HG03280 (cell line): ENCODE measurements around the gene GRID2.

Source experiments
- ATAC-seq: cut with Tn5 transposase; IDR thresholded peaks from one replicate; pipeline ENCODE4 v1.9.1; 2021; ENCODE audit warnings: mild to moderate bottlenecking, moderate library complexity; ENCODE audit not compliant: unreplicated experiment

Gene GRID2

GRCh38 chr4:93053140-93053539, 749.4 kb downstream of the GRID2 start:
- ATAC-seq = no peak

GRCh38 chr4:93061826-93062225, 758.1 kb downstream of the GRID2 start:
- no peak for ATAC-seq

DNA sequence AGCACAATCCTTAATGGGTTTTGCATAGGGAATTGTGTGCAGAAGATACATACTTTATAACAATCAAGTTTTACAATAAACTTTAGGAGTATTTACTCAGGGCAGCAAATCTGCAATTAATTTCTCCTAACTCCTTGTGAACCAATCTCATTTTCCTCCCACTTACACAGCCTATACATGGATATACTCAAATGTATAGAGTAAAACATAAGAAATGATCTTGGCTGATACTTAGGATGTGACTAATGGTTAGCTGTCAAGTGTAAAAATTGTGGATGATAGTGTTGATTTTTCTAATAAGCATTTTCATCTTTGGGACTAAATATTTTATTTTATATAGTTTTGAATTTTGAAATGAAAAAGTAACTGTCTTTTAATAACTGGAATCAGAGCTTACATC, 759.6 kb downstream of the GRID2 start:
- no peak for ATAC-seq

GRCh38 chr4:93065790-93066189, 762.0 kb downstream of the GRID2 start:
- no peak for ATAC-seq

DNA sequence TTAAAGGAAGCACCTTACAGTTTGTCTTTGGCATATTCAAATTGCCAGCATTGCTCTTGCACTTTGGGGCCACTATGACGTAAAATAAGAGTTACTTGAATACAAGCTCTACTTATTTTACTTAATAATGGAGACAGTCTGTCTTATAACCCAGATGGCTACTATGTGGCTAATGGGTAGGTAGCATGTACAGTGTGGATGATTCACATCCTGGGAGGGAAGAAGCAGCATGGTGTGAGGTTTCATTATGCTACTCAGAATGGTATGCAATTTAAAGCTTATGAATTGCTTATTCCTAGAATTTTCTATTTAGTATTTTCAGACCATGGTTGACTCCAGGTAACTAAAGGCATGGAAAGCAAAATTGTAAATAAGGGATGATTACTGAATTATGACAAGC, 763.0 kb downstream of the GRID2 start:
- ATAC-seq = no peak

- ATAC-seq = no peak
These were observed 768.5 kb downstream of the GRID2 start for GRCh38 chr4:93072292-93072691.

DNA sequence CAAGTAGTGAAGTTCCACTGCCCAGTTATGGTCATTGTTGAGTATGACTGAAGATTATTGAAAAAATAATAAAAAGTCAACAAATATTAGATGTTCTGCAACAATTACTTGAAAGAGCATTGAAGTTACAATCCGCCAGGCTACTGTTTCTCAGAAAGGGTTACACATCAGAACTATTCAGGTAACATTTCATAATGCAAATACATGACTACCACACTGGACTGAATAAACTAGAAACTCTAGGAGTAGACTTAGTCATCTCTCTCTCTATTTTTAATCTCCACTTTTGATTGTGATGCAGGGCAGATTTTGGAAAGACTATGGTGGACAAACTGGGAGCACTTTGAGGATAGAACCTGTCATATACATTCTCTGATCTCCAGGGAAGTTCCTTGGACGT, 776.5 kb downstream of the GRID2 start:
- no peak for ATAC-seq

DNA sequence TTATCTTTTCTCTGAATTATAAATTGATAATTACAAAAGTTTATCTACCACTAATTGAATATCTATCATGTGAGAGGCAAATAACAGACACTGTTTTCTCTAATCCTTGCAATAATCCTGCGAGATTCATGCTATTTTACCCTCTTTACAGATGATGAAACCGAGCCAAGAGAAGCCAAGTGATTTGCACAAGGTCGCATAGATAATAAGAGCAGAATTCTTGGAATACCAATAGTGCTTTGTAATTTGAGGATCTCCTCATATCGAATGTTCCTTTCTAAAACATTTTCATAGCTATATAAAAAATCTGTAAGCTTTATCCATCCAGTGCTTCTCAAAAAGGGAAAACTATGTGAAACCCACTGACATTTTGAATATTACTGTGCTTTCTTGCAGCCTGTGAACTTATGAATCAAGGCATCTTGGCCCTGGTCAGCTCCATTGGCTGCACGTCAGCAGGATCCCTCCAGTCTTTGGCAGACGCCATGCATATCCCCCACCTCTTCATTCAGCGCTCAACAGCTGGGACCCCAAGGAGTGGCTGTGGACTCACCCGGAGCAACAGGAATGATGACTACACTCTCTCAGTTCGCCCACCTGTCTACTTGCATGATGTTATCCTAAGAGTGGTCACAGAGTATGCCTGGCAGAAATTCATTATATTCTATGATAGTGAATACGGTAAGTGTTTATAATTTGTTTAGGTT, 781.0 kb downstream of the GRID2 start:
- ATAC-seq = no peak

DNA sequence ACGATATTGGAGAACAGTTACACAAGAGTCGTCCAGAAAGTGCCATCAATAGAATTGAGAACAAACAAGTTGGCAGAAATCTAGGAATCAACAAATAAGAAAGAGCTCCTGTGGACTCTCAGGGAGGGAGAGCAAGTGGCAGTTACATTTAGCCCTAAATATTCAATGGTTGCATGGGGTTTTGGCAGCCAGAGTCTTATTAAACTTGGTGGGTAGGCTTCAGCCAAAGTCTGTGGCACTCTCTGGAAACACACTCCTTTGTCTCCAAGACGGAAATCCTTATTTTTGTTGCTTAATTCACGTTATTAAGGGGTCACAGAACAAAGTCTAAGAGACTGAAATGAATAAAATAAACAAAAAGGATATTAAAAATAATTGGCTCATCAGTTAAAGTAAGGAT, 782.6 kb downstream of the GRID2 start:
- ATAC-seq = no peak

- no peak for ATAC-seq
These were observed 789.0 kb downstream of the GRID2 start for GRCh38 chr4:93092765-93093164.

DNA sequence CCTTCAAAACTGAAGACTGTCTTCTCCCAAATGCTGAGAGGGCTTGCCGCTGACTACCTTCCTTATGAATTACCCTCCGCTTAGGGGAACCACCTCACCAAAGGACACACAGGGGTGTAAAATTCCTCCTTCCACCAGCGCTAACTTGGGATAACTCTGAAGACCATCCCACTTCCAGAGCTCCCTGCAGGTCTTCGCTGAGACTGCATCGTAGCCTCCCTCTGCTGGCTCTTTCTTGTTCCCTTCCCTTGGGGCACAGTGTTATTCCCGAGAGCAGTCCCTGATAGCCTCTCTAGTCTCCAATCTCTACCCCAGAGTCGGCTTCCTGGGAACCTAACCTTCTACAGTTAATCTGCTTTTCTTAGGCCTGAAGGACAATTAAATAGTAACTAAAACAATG, 799.3 kb downstream of the GRID2 start:
- no peak for ATAC-seq

GRCh38 chr4:93116624-93117023, 812.9 kb downstream of the GRID2 start:
- no peak for ATAC-seq

GRCh38 chr4:93127489-93127888, 823.7 kb downstream of the GRID2 start:
- no peak for ATAC-seq

GRCh38 chr4:93132631-93133030, 828.9 kb downstream of the GRID2 start:
- no peak for ATAC-seq

DNA sequence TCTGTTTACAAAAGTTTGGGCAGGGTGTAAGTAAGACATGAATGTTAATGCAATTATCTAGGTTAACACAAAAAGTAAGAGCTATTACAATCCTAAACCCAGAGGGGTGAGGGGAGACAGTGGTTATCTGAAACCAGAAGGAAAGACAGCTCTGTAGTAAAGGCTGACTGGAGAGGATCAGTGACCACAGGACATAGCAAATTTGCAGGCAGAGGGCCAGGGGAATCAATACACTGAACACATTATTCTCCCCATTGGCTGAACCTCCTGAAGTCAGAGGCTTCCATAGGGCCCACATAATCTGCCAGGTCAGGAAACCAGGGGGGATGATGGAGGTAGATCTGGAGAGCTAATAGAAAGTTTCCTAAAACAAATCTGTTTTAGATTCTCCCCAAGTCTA, 835.4 kb downstream of the GRID2 start:
- no peak for ATAC-seq

GRCh38 chr4:93143902-93144301, 840.1 kb downstream of the GRID2 start:
- ATAC-seq = no peak

GRCh38 chr4:93144644-93145043, 840.9 kb downstream of the GRID2 start:
- ATAC-seq = no peak

DNA sequence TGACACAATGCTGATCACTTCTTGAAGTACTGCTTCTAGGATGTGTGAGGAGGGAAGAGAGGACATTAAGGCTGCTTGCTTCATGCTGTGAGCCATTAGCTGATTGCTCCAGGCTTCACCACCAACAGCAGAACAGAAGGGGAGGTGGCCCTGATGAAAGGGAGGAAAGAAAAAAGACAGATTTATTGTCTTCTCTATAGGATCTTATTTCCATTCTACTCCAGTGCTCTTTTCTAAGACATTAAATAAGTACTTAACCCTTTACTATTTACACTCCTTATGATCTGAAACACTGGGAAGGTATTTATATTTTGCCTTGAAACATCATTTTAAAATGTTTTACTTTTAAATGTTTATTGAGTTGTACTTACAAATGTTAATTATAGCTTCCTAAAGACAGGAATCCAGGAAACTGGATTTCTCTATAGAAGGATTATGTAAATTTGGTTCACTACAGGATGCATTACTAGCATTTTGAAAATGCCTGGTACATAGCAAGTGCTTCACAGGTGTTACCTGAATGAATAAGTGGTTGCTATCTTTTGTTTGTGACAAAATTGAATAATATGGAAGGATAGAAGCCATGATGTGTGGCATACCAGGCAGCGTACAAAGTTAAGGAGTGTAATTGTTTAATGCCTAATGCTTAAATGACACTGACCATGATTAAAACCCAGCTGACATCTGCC, 843.9 kb downstream of the GRID2 start:
- no peak for ATAC-seq

- no peak for ATAC-seq
These were observed 848.7 kb downstream of the GRID2 start for GRCh38 chr4:93152491-93152890.

- ATAC-seq = no peak
These were observed 854.2 kb downstream of the GRID2 start for GRCh38 chr4:93157986-93158385.

- ATAC-seq = no peak
These were observed 864.3 kb downstream of the GRID2 start for GRCh38 chr4:93168053-93168452.

DNA sequence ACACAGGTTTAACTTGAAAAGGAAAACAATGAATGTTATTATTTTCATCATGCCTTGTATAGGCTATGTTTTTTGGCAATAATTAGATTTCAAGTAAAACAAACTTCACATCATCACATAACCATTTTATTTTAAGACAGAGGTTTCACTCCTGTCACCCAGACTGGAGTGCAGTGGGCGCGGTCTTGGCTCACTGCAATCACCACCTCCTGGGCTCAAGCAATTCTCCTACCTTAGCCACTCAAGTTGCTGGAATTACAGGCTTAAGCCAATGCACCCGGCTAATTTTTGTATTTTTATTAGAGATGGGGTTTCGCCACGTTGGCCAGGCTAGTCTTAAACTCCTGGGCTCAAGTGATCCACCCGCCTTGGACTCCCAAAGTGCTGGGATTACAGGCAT, 866.2 kb downstream of the GRID2 start:
- no peak for ATAC-seq

GRCh38 chr4:93174598-93174997, 870.8 kb downstream of the GRID2 start:
- no peak for ATAC-seq
